ENCODE measurements around the gene PRRX2.

DNA sequence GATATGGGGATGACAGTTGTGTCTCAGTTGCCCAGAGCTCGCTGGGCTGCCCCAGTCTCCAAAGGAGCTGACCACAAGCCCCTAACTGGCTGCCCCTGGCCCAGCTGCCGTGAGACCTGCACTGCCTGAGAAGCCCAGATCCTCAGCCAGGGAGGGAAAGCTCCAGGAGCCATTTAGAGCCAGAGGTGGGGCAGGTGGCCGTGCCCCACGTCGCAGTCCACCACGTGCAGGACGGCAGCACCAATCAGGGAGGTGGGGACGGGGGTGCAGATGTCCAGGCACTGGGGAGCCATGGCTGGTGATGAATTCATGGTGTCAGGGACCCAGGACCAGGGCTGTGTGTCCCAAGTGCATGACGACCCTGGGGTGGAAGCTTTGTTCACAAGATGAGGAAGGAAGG is 13.4 kb downstream of the PRRX2 start:
- TF ChIP-seq CTCF (IDR thresholded peaks at IDR 0.05) = no peak
- no peak for TF ChIP-seq POLR2A (IDR thresholded peaks at IDR 0.05)
